Astrocyte (in vitro differentiated cells and primary cell): Measurements from ENCODE around the gene GYS1. TPM values are rescaled to one million over a fixed set of nuclear protein-coding genes. Genes with fewer than 3 reads are reported as not detected.

Experiments used
- DNase-seq: peaks from one replicate; pipeline ENCODE4 v3.0.0-alpha.2; 2010; ENCODE audit warnings: low read depth
- FAIRE-seq: peaks from 2 replicates; lab custom pipeline; 2011; peaks lifted over from hg19 to GRCh38; lab: Jason Lieb, UNC
- H2AFZ ChIP-seq: 2 replicates; pipeline ENCODE4 v1.6.0; 2012; ENCODE audit warnings: low read depth, low read length, inconsistent platforms
- H3K27ac ChIP-seq: 2 replicates; pipeline ENCODE4 v1.5.1; 2011; ENCODE audit warnings: low read depth, low read length, inconsistent platforms
- H3K27me3 ChIP-seq: 2 replicates; pipeline ENCODE4 v1.6.0; 2011; ENCODE audit warnings: low read length, inconsistent platforms; ENCODE audit not compliant: insufficient read depth
- H3K36me3 ChIP-seq: 2 replicates; pipeline ENCODE4 v1.5.1; 2011; ENCODE audit warnings: low read length, inconsistent platforms; ENCODE audit not compliant: insufficient read depth
- H3K4me1 ChIP-seq: 2 replicates; pipeline ENCODE4 v1.5.1; 2011; ENCODE audit warnings: low read length, inconsistent platforms; ENCODE audit not compliant: insufficient read depth
- H3K4me2 ChIP-seq: 2 replicates; pipeline ENCODE4 v1.6.0; 2012; ENCODE audit warnings: low read length, inconsistent platforms
- H3K4me3 ChIP-seq: 2 replicates; pipeline ENCODE4 v1.5.1; 2011; ENCODE audit warnings: low read depth, mild to moderate bottlenecking, low read length, inconsistent platforms; ENCODE audit not compliant: insufficient read depth
- H3K79me2 ChIP-seq: 2 replicates; pipeline ENCODE4 v1.6.0; 2012; ENCODE audit warnings: mild to moderate bottlenecking, low read length, inconsistent platforms; ENCODE audit not compliant: insufficient read depth
- H3K9ac ChIP-seq: 2 replicates; pipeline ENCODE4 v1.6.0; 2012; ENCODE audit warnings: mild to moderate bottlenecking, low read length, inconsistent platforms
- H3K9me3 ChIP-seq: 2 replicates; pipeline ENCODE4 v1.5.1; 2012; ENCODE audit warnings: low read depth, mild to moderate bottlenecking, low read length, inconsistent platforms; ENCODE audit not compliant: insufficient read depth
- H4K20me1 ChIP-seq: 2 replicates; pipeline ENCODE4 v1.6.0; 2012; ENCODE audit warnings: low read length, inconsistent platforms; ENCODE audit not compliant: insufficient read depth
- H3K27ac Mint-ChIP-seq: one replicate; pipeline ENCODE4 v1.8.0; 2021; ENCODE audit warnings: mild to moderate bottlenecking, mixed read lengths; ENCODE audit not compliant: unreplicated experiment
- H3K27me3 Mint-ChIP-seq: one replicate; pipeline ENCODE4 v1.8.0; 2021; ENCODE audit warnings: low read depth, mixed read lengths; ENCODE audit not compliant: unreplicated experiment
- H3K36me3 Mint-ChIP-seq: one replicate; pipeline ENCODE4 v1.8.0; 2021; ENCODE audit warnings: low read depth, mixed read lengths; ENCODE audit not compliant: unreplicated experiment
- H3K4me1 Mint-ChIP-seq: one replicate; pipeline ENCODE4 v1.8.0; 2021; ENCODE audit warnings: low read depth, mixed read lengths; ENCODE audit not compliant: unreplicated experiment
- H3K4me3 Mint-ChIP-seq: one replicate; pipeline ENCODE4 v1.8.0; 2021; ENCODE audit warnings: mild to moderate bottlenecking, moderate library complexity, mixed read lengths; ENCODE audit not compliant: unreplicated experiment
- H3K9me3 Mint-ChIP-seq: one replicate; pipeline ENCODE4 v1.8.0; 2021; ENCODE audit warnings: mild to moderate bottlenecking, mixed read lengths; ENCODE audit not compliant: unreplicated experiment
- EZH2 ChIP-seq: IDR thresholded peaks from 2 replicates; pipeline ENCODE4 v1.6.1; 2012; ENCODE audit warnings: mild to moderate bottlenecking, low read length, inconsistent platforms; ENCODE audit not compliant: insufficient read depth
- total RNA-seq: library from RNA; stranded (reverse); gene quantifications from 2 replicates; pipeline ENCODE4 v1.2.1, GENCODE V29; 2021
- TF ChIP-seq, protein P1 (sequence below): IDR thresholded peaks from 2 replicates; pipeline ENCODE4 v1.5.1; 2011; ENCODE audit warnings: low read depth, mild to moderate bottlenecking, inconsistent platforms, low read length, moderate library complexity; ENCODE audit not compliant: insufficient read depth

Gene GYS1
- total RNA-seq, 1 donor from 2014 or later = 86.0 TPM

GRCh38 chr19:48999481-49000325 is 6.6 kb upstream of the GYS1 start:
- no peaks in the 10 kb centered on the region for H3K9me3 ChIP-seq
- H3K4me3 ChIP-seq = no peak overlapping the region
- peaks cover 34% of the 10 kb centered on the region for H4K20me1 ChIP-seq
- peaks cover 46% of the 10 kb centered on the region for H3K79me2 ChIP-seq
- H3K4me1 Mint-ChIP-seq = peaks cover 20% of the 10 kb centered on the region
- H3K27me3 ChIP-seq = no peaks in the 10 kb centered on the region
- H2AFZ ChIP-seq = no peak overlapping the region
- TF ChIP-seq EZH2 = no peak
- TF ChIP-seq, protein P1, sequence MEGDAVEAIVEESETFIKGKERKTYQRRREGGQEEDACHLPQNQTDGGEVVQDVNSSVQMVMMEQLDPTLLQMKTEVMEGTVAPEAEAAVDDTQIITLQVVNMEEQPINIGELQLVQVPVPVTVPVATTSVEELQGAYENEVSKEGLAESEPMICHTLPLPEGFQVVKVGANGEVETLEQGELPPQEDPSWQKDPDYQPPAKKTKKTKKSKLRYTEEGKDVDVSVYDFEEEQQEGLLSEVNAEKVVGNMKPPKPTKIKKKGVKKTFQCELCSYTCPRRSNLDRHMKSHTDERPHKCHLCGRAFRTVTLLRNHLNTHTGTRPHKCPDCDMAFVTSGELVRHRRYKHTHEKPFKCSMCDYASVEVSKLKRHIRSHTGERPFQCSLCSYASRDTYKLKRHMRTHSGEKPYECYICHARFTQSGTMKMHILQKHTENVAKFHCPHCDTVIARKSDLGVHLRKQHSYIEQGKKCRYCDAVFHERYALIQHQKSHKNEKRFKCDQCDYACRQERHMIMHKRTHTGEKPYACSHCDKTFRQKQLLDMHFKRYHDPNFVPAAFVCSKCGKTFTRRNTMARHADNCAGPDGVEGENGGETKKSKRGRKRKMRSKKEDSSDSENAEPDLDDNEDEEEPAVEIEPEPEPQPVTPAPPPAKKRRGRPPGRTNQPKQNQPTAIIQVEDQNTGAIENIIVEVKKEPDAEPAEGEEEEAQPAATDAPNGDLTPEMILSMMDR = peak; percentile 87
- H3K27me3 Mint-ChIP-seq = no peaks in the 10 kb centered on the region
- H3K9ac ChIP-seq = no peak overlapping the region
- H3K27ac ChIP-seq = no peak overlapping the region
- H3K36me3 Mint-ChIP-seq = peaks cover 14% of the 10 kb centered on the region
- no peak overlapping the region for H3K4me3 Mint-ChIP-seq
- FAIRE-seq (peak; percentile 32), DNase-seq (peak; percentile 43)
- peaks cover 6% of the 10 kb centered on the region for H3K4me1 ChIP-seq
- no peaks in the 10 kb centered on the region for H3K9me3 Mint-ChIP-seq
- no peak overlapping the region for H3K4me2 ChIP-seq
- H3K36me3 ChIP-seq = peaks cover 10% of the 10 kb centered on the region
- H3K27ac Mint-ChIP-seq = peak overlapping the region; percentile 26

DNA sequence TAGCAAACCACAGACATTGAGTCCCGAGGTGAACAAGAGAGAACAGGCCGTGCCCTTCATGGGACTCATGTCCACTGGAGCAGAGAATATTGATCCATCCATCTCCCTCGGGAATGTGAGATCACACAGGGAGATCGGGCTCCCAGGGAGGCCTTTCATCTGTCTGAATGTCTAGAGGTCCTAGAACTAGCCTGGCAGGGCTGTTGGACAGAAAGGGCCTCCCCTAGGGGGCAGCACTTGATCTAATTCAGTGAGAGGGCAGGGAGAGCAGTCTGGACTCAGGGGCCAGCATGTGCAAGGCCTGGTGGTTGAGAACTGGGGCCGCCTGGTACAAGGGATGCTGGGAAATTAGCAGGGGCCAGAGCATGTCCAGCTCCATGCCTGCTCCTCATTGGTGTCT is 4.9 kb upstream of the GYS1 start:
- peaks cover 23% of the 10 kb centered on the region for H3K4me1 Mint-ChIP-seq
- H3K9me3 Mint-ChIP-seq = no peaks in the 10 kb centered on the region
- no peak overlapping the region for H3K4me3 ChIP-seq
- H3K4me1 ChIP-seq = peaks cover 13% of the 10 kb centered on the region
- no peak for DNase-seq
- H3K9me3 ChIP-seq = no peaks in the 10 kb centered on the region
- H3K9ac ChIP-seq = no peak overlapping the region
- H3K4me3 Mint-ChIP-seq = peak overlapping the region; percentile 72
- TF ChIP-seq EZH2 = no peak
- TF ChIP-seq, protein P1 = peak; percentile 53
- no peak overlapping the region for H3K27ac ChIP-seq
- no peak overlapping the region for H2AFZ ChIP-seq
- peak overlapping the region; percentile 53 for H3K27ac Mint-ChIP-seq
- no peaks in the 10 kb centered on the region for H3K27me3 Mint-ChIP-seq
- FAIRE-seq = no peak
- peaks cover 6% of the 10 kb centered on the region for H3K36me3 Mint-ChIP-seq
- peaks cover 34% of the 10 kb centered on the region for H4K20me1 ChIP-seq
- H3K79me2 ChIP-seq = peaks cover 58% of the 10 kb centered on the region
- no peaks in the 10 kb centered on the region for H3K27me3 ChIP-seq
- no peak overlapping the region for H3K4me2 ChIP-seq
- H3K36me3 ChIP-seq = peaks cover 4% of the 10 kb centered on the region

DNA sequence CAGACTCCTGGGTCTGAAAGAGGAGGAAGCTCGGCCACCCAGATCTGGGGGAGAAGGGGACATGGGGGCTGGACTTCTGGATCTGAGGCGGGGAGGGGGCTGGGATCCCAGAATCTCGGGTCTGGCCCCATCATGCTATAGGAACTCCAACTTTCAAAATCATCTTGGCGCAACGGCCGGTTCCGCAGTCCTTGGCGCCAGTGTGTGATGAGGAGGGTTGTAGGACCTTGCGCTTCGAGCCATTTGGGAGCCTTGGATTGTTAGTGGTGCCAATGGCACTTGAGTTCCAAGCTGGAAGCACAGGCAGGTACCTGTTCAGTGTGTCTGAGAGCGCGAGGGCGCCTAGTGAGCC is 902 bp upstream of the GYS1 start:
- no peak for TF ChIP-seq EZH2
- TF ChIP-seq, protein P1 = no peak
- DNase-seq (no peak), FAIRE-seq (no peak)
- Histone ChIP-seq H3K4me1 (peaks cover 23% of the 10 kb centered on the region), H3K4me2 (peak overlapping the region; percentile 93), H3K27ac (peak overlapping the region; percentile 83), H3K36me3 (no peaks in the 10 kb centered on the region), H3K9ac (peak overlapping the region; percentile 93), H3K27me3 (no peaks in the 10 kb centered on the region), H3K9me3 (no peaks in the 10 kb centered on the region), H3K4me3 (peak overlapping the region; percentile 80), H2AFZ (peak overlapping the region; percentile 78), H3K79me2 (peaks cover 76% of the 10 kb centered on the region), H4K20me1 (peaks cover 44% of the 10 kb centered on the region)
- Mint-ChIP-seq H3K27me3 (no peaks in the 10 kb centered on the region), H3K27ac (peak overlapping the region; percentile 93), H3K9me3 (peaks cover 2% of the 10 kb centered on the region), H3K4me1 (peaks cover 31% of the 10 kb centered on the region), H3K36me3 (peaks cover 7% of the 10 kb centered on the region), H3K4me3 (peak overlapping the region; percentile 99)
